ENCODE measurements around the gene KDM8.

DNA sequence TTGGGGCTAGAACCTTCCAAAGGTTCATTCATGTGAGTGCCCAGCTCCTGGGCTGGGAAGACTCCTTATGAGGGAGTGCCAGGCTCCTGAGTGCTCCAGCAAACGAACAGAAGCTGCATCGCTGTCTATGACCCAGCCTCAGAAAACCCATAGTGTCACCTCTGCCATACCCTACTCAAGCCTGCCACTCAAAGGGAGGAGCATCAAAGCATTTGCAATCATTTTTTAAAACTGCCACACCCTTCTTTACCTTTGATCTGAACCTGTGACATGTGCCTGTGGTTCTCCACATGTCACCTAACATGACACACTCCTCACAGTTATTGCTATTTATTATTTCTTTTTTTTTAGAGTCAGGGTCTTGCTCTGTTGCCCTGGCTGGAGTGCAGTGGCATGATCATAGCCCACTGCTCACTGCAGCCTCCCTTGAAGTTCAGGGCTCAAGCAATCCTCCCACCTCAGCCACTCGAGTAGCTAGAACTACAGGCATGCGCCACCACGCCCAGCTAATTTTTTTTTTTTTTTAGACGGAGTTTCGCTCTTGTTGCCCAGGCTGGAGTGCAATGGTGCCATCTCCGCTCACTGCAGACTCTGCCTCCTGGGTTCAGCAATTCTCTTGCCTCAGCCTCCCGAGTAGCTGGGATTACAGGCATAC is 7.3 kb upstream of the KDM8 start:
- TF ChIP-seq, protein P1, sequence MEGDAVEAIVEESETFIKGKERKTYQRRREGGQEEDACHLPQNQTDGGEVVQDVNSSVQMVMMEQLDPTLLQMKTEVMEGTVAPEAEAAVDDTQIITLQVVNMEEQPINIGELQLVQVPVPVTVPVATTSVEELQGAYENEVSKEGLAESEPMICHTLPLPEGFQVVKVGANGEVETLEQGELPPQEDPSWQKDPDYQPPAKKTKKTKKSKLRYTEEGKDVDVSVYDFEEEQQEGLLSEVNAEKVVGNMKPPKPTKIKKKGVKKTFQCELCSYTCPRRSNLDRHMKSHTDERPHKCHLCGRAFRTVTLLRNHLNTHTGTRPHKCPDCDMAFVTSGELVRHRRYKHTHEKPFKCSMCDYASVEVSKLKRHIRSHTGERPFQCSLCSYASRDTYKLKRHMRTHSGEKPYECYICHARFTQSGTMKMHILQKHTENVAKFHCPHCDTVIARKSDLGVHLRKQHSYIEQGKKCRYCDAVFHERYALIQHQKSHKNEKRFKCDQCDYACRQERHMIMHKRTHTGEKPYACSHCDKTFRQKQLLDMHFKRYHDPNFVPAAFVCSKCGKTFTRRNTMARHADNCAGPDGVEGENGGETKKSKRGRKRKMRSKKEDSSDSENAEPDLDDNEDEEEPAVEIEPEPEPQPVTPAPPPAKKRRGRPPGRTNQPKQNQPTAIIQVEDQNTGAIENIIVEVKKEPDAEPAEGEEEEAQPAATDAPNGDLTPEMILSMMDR (conservative IDR thresholded peaks at IDR 0.05): no peak
- no peak for TF ChIP-seq EZH2 (IDR thresholded peaks at IDR 0.05; ENCODE audit: low read depth)

All from PC-9 (cell line).